ENCODE measurements around the gene MRPS18B. TPM values are rescaled to one million over a fixed set of nuclear protein-coding genes. Genes with fewer than 3 reads are reported as not detected.
A peak's percentile ranks its signal among the peaks of the same experiment; 100 is the strongest.
"Not testable (repeated sequence)": the region's sequence is repeated elsewhere in the genome, so short reads cannot be mapped to it uniquely, and the experiment has no call there.

Gene MRPS18B
- total RNA-seq, 2 donors from 2014 or later: 64.6 to 78.5 TPM

GRCh38 chr6:30641048-30641447 is 23.4 kb downstream of the MRPS18B start:
- Mint-ChIP-seq H3K27me3 (no peaks in the 10 kb centered on the region), H3K27ac (no peak overlapping the region), H3K9me3 (no peaks in the 10 kb centered on the region), H3K4me1 (peaks cover 4% of the 10 kb centered on the region), H3K36me3 (ENCODE audit: low read depth) (peaks cover 48% of the 10 kb centered on the region), H3K4me3 (no peak overlapping the region)
- no peak for ATAC-seq (replicated peaks)

- Mint-ChIP-seq H3K9me3 (no peaks in the 10 kb centered on the region), H3K27ac (peak overlapping the region; percentile 21), H3K27me3 (no peaks in the 10 kb centered on the region), H3K4me1 (peaks cover 12% of the 10 kb centered on the region), H3K36me3 (ENCODE audit: low read depth) (peaks cover 42% of the 10 kb centered on the region), H3K4me3 (no peak overlapping the region)
- ATAC-seq (replicated peaks): no peak
These were observed 26.0 kb downstream of the MRPS18B start for GRCh38 chr6:30643656-30644055.

GRCh38 chr6:30644769-30645168 is 27.1 kb downstream of the MRPS18B start:
- ATAC-seq (replicated peaks): no peak
- Mint-ChIP-seq H3K4me1 (peaks cover 12% of the 10 kb centered on the region), H3K4me3 (no peak overlapping the region), H3K27ac (peak overlapping the region; percentile 60), H3K36me3 (ENCODE audit: low read depth) (peaks cover 46% of the 10 kb centered on the region), H3K27me3 (no peaks in the 10 kb centered on the region), H3K9me3 (no peaks in the 10 kb centered on the region)

GRCh38 chr6:30645989-30646388 is 28.3 kb downstream of the MRPS18B start:
- Mint-ChIP-seq H3K4me3 (peak overlapping the region; percentile 83), H3K4me1 (peaks cover 12% of the 10 kb centered on the region), H3K36me3 (ENCODE audit: low read depth) (peaks cover 49% of the 10 kb centered on the region), H3K27ac (peak overlapping the region; percentile 85), H3K9me3 (no peaks in the 10 kb centered on the region), H3K27me3 (no peaks in the 10 kb centered on the region)
- ATAC-seq (replicated peaks): no peak

GRCh38 chr6:30646450-30647241 is 29.0 kb downstream of the MRPS18B start, which contains the start of gene C6orf136:
TSS of gene C6orf136 (plus strand) at chr6:30647133. CDS start at chr6:30647232, 99 bp downstream.
- peak within 1 kb of the TSS; percentile 83 for H3K4me3 Mint-ChIP-seq
- no peaks in the 10 kb centered on the region for H3K27me3 Mint-ChIP-seq
- ATAC-seq (replicated peaks): peak; percentile 82
- H3K4me1 Mint-ChIP-seq: peaks cover 12% of the 10 kb centered on the region
- peak within 1 kb of the TSS; percentile 85 for H3K27ac Mint-ChIP-seq
- no peaks in the 10 kb centered on the region for H3K9me3 Mint-ChIP-seq
- H3K36me3 Mint-ChIP-seq (ENCODE audit: low read depth): peaks cover 50% of the 10 kb centered on the region

- Mint-ChIP-seq H3K27ac (peak overlapping the region; percentile 85), H3K4me3 (peak overlapping the region; percentile 83), H3K4me1 (peaks cover 12% of the 10 kb centered on the region), H3K9me3 (no peaks in the 10 kb centered on the region), H3K36me3 (ENCODE audit: low read depth) (peaks cover 54% of the 10 kb centered on the region), H3K27me3 (no peaks in the 10 kb centered on the region)
- ATAC-seq (replicated peaks): peak; percentile 76
These were observed 29.8 kb downstream of the MRPS18B start for GRCh38 chr6:30647242-30648116.

- H3K27me3 Mint-ChIP-seq: no peaks in the 10 kb centered on the region
- no peak overlapping the region for H3K4me3 Mint-ChIP-seq
- no peaks in the 10 kb centered on the region for H3K9me3 Mint-ChIP-seq
- peaks cover 67% of the 10 kb centered on the region for H3K36me3 Mint-ChIP-seq (ENCODE audit: low read depth)
- no peak for ATAC-seq (replicated peaks)
- no peak overlapping the region for H3K27ac Mint-ChIP-seq
- H3K4me1 Mint-ChIP-seq: peaks cover 6% of the 10 kb centered on the region
These were observed 33.5 kb downstream of the MRPS18B start for GRCh38 chr6:30651143-30651542.

- no peak for ATAC-seq (replicated peaks)
- Mint-ChIP-seq H3K4me1 (peaks cover 8% of the 10 kb centered on the region), H3K36me3 (ENCODE audit: low read depth) (peaks cover 99% of the 10 kb centered on the region), H3K27ac (peak overlapping the region; percentile 34), H3K9me3 (no peaks in the 10 kb centered on the region), H3K4me3 (no peak overlapping the region), H3K27me3 (no peaks in the 10 kb centered on the region)
These were observed 37.4 kb downstream of the MRPS18B start for GRCh38 chr6:30654798-30655742.

- peaks cover 10% of the 10 kb centered on the region for H3K4me1 Mint-ChIP-seq
- ATAC-seq (replicated peaks): no peak
- peaks cover 99% of the 10 kb centered on the region for H3K36me3 Mint-ChIP-seq (ENCODE audit: low read depth)
- H3K27me3 Mint-ChIP-seq: no peaks in the 10 kb centered on the region
- H3K27ac Mint-ChIP-seq: peak overlapping the region; percentile 34
- no peaks in the 10 kb centered on the region for H3K9me3 Mint-ChIP-seq
- H3K4me3 Mint-ChIP-seq: no peak overlapping the region
These were observed 38.1 kb downstream of the MRPS18B start for GRCh38 chr6:30655743-30656094.

- no peak for ATAC-seq (replicated peaks)
- H3K27ac Mint-ChIP-seq: peak overlapping the region; percentile 34
- no peaks in the 10 kb centered on the region for H3K27me3 Mint-ChIP-seq
- peaks cover 97% of the 10 kb centered on the region for H3K36me3 Mint-ChIP-seq (ENCODE audit: low read depth)
- no peak overlapping the region for H3K4me3 Mint-ChIP-seq
- H3K4me1 Mint-ChIP-seq: peaks cover 11% of the 10 kb centered on the region
- no peaks in the 10 kb centered on the region for H3K9me3 Mint-ChIP-seq
These were observed 38.9 kb downstream of the MRPS18B start for GRCh38 chr6:30656513-30656912.

GRCh38 chr6:30657454-30657853 is 39.8 kb downstream of the MRPS18B start:
- no peaks in the 10 kb centered on the region for H3K27me3 Mint-ChIP-seq
- no peak for ATAC-seq (replicated peaks)
- peaks cover 17% of the 10 kb centered on the region for H3K4me1 Mint-ChIP-seq
- no peak overlapping the region for H3K4me3 Mint-ChIP-seq
- H3K27ac Mint-ChIP-seq: peak overlapping the region; percentile 34
- H3K36me3 Mint-ChIP-seq (ENCODE audit: low read depth): peaks cover 97% of the 10 kb centered on the region
- H3K9me3 Mint-ChIP-seq: no peaks in the 10 kb centered on the region

- peaks cover 97% of the 10 kb centered on the region for H3K36me3 Mint-ChIP-seq (ENCODE audit: low read depth)
- peak overlapping the region; percentile 34 for H3K27ac Mint-ChIP-seq
These were observed 40.3 kb downstream of the MRPS18B start for GRCh38 chr6:30657922-30658321.

GRCh38 chr6:30664994-30665767 is 47.5 kb downstream of the MRPS18B start:
- H3K36me3 Mint-ChIP-seq (ENCODE audit: low read depth): peaks cover 88% of the 10 kb centered on the region
- H3K27ac Mint-ChIP-seq: peak overlapping the region; percentile 83

More at GRCh38 chr6:30657922-30658321, 40.3 kb downstream of the MRPS18B start:
- H3K4me3 Mint-ChIP-seq; H3K9me3 Mint-ChIP-seq; ATAC-seq (replicated peaks); H3K27me3 Mint-ChIP-seq: not testable (repeated sequence)
- peaks cover 17% of the 10 kb centered on the region for H3K4me1 Mint-ChIP-seq

More at GRCh38 chr6:30664994-30665767, 47.5 kb downstream of the MRPS18B start:
- ATAC-seq (replicated peaks): no peak
- no peak overlapping the region for H3K4me3 Mint-ChIP-seq
- no peaks in the 10 kb centered on the region for H3K9me3 Mint-ChIP-seq
- peaks cover 19% of the 10 kb centered on the region for H3K4me1 Mint-ChIP-seq
- no peaks in the 10 kb centered on the region for H3K27me3 Mint-ChIP-seq

Measured in activated T-helper 17 cell treated with anti-CD3 and anti-CD28 coated beads, Interleukin-2, amount 50 U/mL, for 72 hours (primary cell).